ENCODE results near the gene FEN1. TPM values are rescaled to one million over a fixed set of nuclear protein-coding genes. Genes with fewer than 3 reads are reported as not detected.

Gene FEN1
- total and polyA plus RNA-seq, 2 of the 13 experiments (the other 11 are each of a cell fraction or from before 2014, with no cell fraction given): 12.4 to 102 TPM

GRCh38 chr11:61815790-61816735 is 23.4 kb downstream of the FEN1 start (continued):
- TF ChIP-seq, protein P1, sequence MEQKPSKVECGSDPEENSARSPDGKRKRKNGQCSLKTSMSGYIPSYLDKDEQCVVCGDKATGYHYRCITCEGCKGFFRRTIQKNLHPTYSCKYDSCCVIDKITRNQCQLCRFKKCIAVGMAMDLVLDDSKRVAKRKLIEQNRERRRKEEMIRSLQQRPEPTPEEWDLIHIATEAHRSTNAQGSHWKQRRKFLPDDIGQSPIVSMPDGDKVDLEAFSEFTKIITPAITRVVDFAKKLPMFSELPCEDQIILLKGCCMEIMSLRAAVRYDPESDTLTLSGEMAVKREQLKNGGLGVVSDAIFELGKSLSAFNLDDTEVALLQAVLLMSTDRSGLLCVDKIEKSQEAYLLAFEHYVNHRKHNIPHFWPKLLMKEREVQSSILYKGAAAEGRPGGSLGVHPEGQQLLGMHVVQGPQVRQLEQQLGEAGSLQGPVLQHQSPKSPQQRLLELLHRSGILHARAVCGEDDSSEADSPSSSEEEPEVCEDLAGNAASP (CRISPR knock-in tag; IDR thresholded peaks at IDR 0.05; ENCODE audit: borderline replicate concordance): no peak
- TF ChIP-seq GRHL1 (CRISPR knock-in tag; conservative IDR thresholded peaks at IDR 0.05) (no peak), PLRG1 (conservative IDR thresholded peaks at IDR 0.05) (no peak), SKI (IDR thresholded peaks at IDR 0.05; ENCODE audit: partially characterized antibody) (no peak), KDM5B (CRISPR knock-in tag; IDR thresholded peaks at IDR 0.05; ENCODE audit: borderline replicate concordance) (no peak), PRPF4 (IDR thresholded peaks at IDR 0.05; ENCODE audit: low read depth, low read length, poor library complexity, severe bottlenecking) (no peak), ZBTB26 (CRISPR knock-in tag; IDR thresholded peaks at IDR 0.05; ENCODE audit: borderline replicate concordance) (no peak), TAF1 (CRISPR knock-in tag; IDR thresholded peaks at IDR 0.05) (peak; percentile 72), GPN1 (CRISPR knock-in tag; IDR thresholded peaks at IDR 0.05; ENCODE audit: borderline replicate concordance) (0 out of 2 replicates have a peak, but pooled peaks have one; percentile 13), STAT6 (CRISPR knock-in tag; IDR thresholded peaks at IDR 0.05; ENCODE audit: borderline replicate concordance) (no peak), ELF4 (CRISPR knock-in tag; IDR thresholded peaks at IDR 0.05; ENCODE audit: borderline replicate concordance) (peak; percentile 7; the same call in 1 of the 2 replicates), HMG20A (CRISPR knock-in tag; IDR thresholded peaks at IDR 0.05; ENCODE audit: borderline replicate concordance) (no peak), ZNF331 (CRISPR knock-in tag; IDR thresholded peaks at IDR 0.05) (no peak), MTERF4 (CRISPR knock-in tag; IDR thresholded peaks at IDR 0.05) (no peak), ATF2 (CRISPR knock-in tag; IDR thresholded peaks at IDR 0.05) (no peak)
- TF ChIP-seq, protein P2, sequence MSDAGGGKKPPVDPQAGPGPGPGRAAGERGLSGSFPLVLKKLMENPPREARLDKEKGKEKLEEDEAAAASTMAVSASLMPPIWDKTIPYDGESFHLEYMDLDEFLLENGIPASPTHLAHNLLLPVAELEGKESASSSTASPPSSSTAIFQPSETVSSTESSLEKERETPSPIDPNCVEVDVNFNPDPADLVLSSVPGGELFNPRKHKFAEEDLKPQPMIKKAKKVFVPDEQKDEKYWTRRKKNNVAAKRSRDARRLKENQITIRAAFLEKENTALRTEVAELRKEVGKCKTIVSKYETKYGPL (CRISPR knock-in tag; IDR thresholded peaks at IDR 0.05): no peak
